HepG2 (cell line): ENCODE data around the gene ADAD2. TPM values are rescaled to one million over a fixed set of nuclear protein-coding genes. Genes with fewer than 3 reads are reported as not detected.

Source experiments
- ATAC-seq: fragments of 200-7000 bp; cut with Tn5 transposase; 3 replicates; pipeline ENCODE4 v1.9.1; 2020; ENCODE audit warnings: mild to moderate bottlenecking, moderate library complexity
- BruUV-seq: library from RNA; stranded (reverse); fragments of 400-500 nt; replicated peaks from 2 replicates; lab custom pipeline; 2021; lab: Mats Ljungman, UMichigan
- CTCF ChIA-PET: fragments of 300-600 bp; formaldehyde crosslinking; extraction: SDS; loops from one replicate; lab custom pipeline; 2021; ENCODE audit warnings: low total read pairs, inconsistent platforms, low intra/inter-chr PET ratio; lab: Yijun Ruan, JAX
- POLR2A ChIA-PET: fragments of 350-600 bp; sonication (Branson Sonifier 250); formaldehyde crosslinking; loops from one replicate; lab custom pipeline; 2020; ENCODE audit warnings: antibody characterized with exemption, inconsistent platforms; lab: Yijun Ruan, JAX
- DNase-seq: peaks from one replicate; pipeline ENCODE4 v3.0.0-alpha.2; 2015; ENCODE audit warnings: low spot score
- FAIRE-seq: peaks from 3 replicates; lab custom pipeline; 2011; peaks lifted over from hg19 to GRCh38; lab: Jason Lieb, UNC
- H2AFZ ChIP-seq: one replicate; pipeline ENCODE4 v1.6.1; 2011; ENCODE audit warnings: low read length, inconsistent platforms
- H3K27ac ChIP-seq: fragments of 300-600 bp; 3 replicates; pipeline ENCODE4 v1.8.0; 2011; ENCODE audit warnings: mixed run types, mild to moderate bottlenecking, mixed read lengths, low read length, inconsistent platforms; ENCODE audit not compliant: insufficient read depth; ENCODE audit errors: extremely low read length
- H3K27me3 ChIP-seq, 2 experiments: fragments of 200-600 bp in 1 of 2; 2 replicates in 1 of 2; 3 replicates in 1 of 2; pipeline versions ENCODE4 v1.6.0 to v1.8.0; 2011; ENCODE audit warnings: low read length in 2 of 2, mild to moderate bottlenecking in 2 of 2, moderate library complexity in 2 of 2, inconsistent platforms in 1 of 2; ENCODE audit not compliant: insufficient read depth in 2 of 2, control insufficient read depth in 1 of 2
- H3K36me3 ChIP-seq, 2 experiments: fragments of 200-600 bp in 1 of 2; replicated peaks in 1 of 2; 2 replicates in 1 of 2; 3 replicates in 1 of 2; pipeline versions ENCODE4 v1.5.1 to v1.8.0; 2011; ENCODE audit warnings: low read length in 2 of 2, inconsistent platforms in 1 of 2; ENCODE audit not compliant: insufficient read depth in 2 of 2, control insufficient read depth in 1 of 2
- H3K4me1 ChIP-seq: 2 replicates; pipeline ENCODE4 v1.5.1; 2012; ENCODE audit warnings: low read length, inconsistent platforms; ENCODE audit not compliant: insufficient read depth
- H3K4me2 ChIP-seq: 2 replicates; pipeline ENCODE4 v1.6.0; 2011; ENCODE audit warnings: low read depth, low read length, inconsistent platforms
- H3K4me3 ChIP-seq, 3 experiments: fragments of 200-600 bp in 1 of 3; sonication (generic), shearing (Covaris generic) in 1 of 3; replicated peaks in 1 of 3; 2 replicates each; pipeline ENCODE4 v1.5.1; 2011 to 2016; ENCODE audit warnings: low read length in 3 of 3, inconsistent platforms in 2 of 3, low read depth in 2 of 3, mild to moderate bottlenecking in 2 of 3, control low read depth in 1 of 3, mixed read lengths in 1 of 3; ENCODE audit not compliant: insufficient read depth in 1 of 3
- H3K79me2 ChIP-seq: one replicate; pipeline ENCODE4 v1.6.1; 2011; ENCODE audit warnings: low read length, inconsistent platforms; ENCODE audit not compliant: insufficient read depth
- H3K9ac ChIP-seq: 2 replicates; pipeline ENCODE4 v1.6.0; 2011; ENCODE audit warnings: mild to moderate bottlenecking, low read depth, low read length, inconsistent platforms; ENCODE audit not compliant: insufficient read depth
- H3K9me3 ChIP-seq: 2 replicates; pipeline ENCODE4 v1.5.1; 2012; ENCODE audit warnings: mild to moderate bottlenecking, low read length
- H4K20me1 ChIP-seq: 2 replicates; pipeline ENCODE4 v1.6.0; 2011; ENCODE audit warnings: inconsistent platforms, mild to moderate bottlenecking, low read length, moderate library complexity; ENCODE audit not compliant: insufficient read depth
- ELF4 ChIP-seq: sonication (generic); formaldehyde crosslinking; IDR thresholded peaks from 2 replicates; pipeline ENCODE4 v1.5.0; 2020; ENCODE audit warnings: missing genetic modification reagents, mild to moderate bottlenecking, moderate library complexity, borderline replicate concordance
- GATAD2A ChIP-seq: IDR thresholded peaks from 2 replicates; pipeline ENCODE4 v1.6.1; 2016
- JARID2 ChIP-seq: sonication (generic); formaldehyde crosslinking; IDR thresholded peaks from 2 replicates; pipeline ENCODE4 v1.8.1; 2023; ENCODE audit warnings: missing genetic modification reagents, inconsistent platforms; ENCODE audit not compliant: insufficient replicate concordance
- KDM4B ChIP-seq: sonication (generic); formaldehyde crosslinking; IDR thresholded peaks from 2 replicates; pipeline ENCODE4 v1.4.0; 2020; ENCODE audit warnings: missing genetic modification reagents
- RERE ChIP-seq: IDR thresholded peaks from 2 replicates; pipeline ENCODE4 v1.6.1; 2016; ENCODE audit warnings: low read depth, missing genetic modification reagents, missing compliant biosample characterization
- SCMH1 ChIP-seq: sonication (generic); formaldehyde crosslinking; IDR thresholded peaks from 2 replicates; pipeline ENCODE4 v1.9.0; 2021; ENCODE audit warnings: missing genetic modification reagents, mild to moderate bottlenecking, borderline replicate concordance
- SRSF9 ChIP-seq: fragments of 200-400 bp; formaldehyde crosslinking; IDR thresholded peaks from 2 replicates; pipeline ENCODE4 v1.6.1; 2018; ENCODE audit warnings: borderline replicate concordance, mild to moderate bottlenecking, low read depth, low read length; ENCODE audit not compliant: insufficient read depth, poor library complexity, severe bottlenecking
- ZBTB42 ChIP-seq: sonication (generic); formaldehyde crosslinking; IDR thresholded peaks from 2 replicates; pipeline ENCODE4 v1.5.0; 2020; ENCODE audit warnings: mild to moderate bottlenecking, missing genetic modification reagents
- ZFP41 ChIP-seq: sonication (generic); formaldehyde crosslinking; IDR thresholded peaks from 2 replicates; pipeline ENCODE4 v1.4.0; 2020; ENCODE audit warnings: mild to moderate bottlenecking, missing genetic modification reagents, borderline replicate concordance
- ZNF562 ChIP-seq: sonication (generic); formaldehyde crosslinking; IDR thresholded peaks from 2 replicates; pipeline ENCODE4 v1.8.0; 2022; ENCODE audit warnings: missing genetic modification reagents, borderline replicate concordance
- ZNF564 ChIP-seq: sonication (generic); formaldehyde crosslinking; IDR thresholded peaks from 2 replicates; pipeline ENCODE4 v1.8.1; 2023; ENCODE audit warnings: mild to moderate bottlenecking, missing genetic modification reagents
- ZNF639 ChIP-seq: conservative IDR thresholded peaks from 2 replicates; pipeline ENCODE4 v1.6.1; 2018; ENCODE audit warnings: missing genetic modification reagents
- ZSCAN9 ChIP-seq: IDR thresholded peaks from 2 replicates; pipeline ENCODE4 v1.6.1; 2016; ENCODE audit warnings: borderline replicate concordance
- WGBS: methylation state at CpG from one replicate; pipeline ENCODE4 v1.1.6; 2017; ENCODE audit warnings: low lambda C conversion rate; 5-methylcytosine and 5-hydroxymethylcytosine counted together
- in situ Hi-C: cut with HindIII; loops from 2 replicates; pipeline ENCODE4 v1.10.0; 2017; ENCODE audit warnings: low pct_unique_long_range_greater_than_20kb; ENCODE audit not compliant: extremely low pct_ligation_motif_present
- intact Hi-C: fragments of 100-400 bp; cut with micrococcal nuclease; formaldehyde crosslinking; loops from one replicate; pipeline ENCODE4 v1.10.0; 2022; ENCODE audit not compliant: unreplicated experiment
- polyA plus RNA-seq, 8 experiments: library from polyadenylated mRNA; depleted of rRNA in 3 of 8; stranded (reverse) in 7 of 8; unstranded in 1 of 8; fragments of >200 nt; fragmentation: Illumina TruSeq in 4 of 8; extraction: Trizol in 4 of 8; gene quantifications; 2 replicates each; pipeline versions ENCODE4 v1.2.1 to v1.2.3, GENCODE V29; 2011 to 2016; ENCODE audit warnings: low read depth in 4 of 8, missing spikeins in 1 of 8, mixed read lengths in 1 of 8; ENCODE audit not compliant: insufficient read depth in 1 of 8
- total RNA-seq, 5 experiments: library from RNA; depleted of rRNA; stranded (reverse); fragments of >200 nt; fragmentation: Illumina TruSeq; extraction: Trizol; gene quantifications; 2 replicates each; pipeline ENCODE4 v1.2.3, GENCODE V29; 2016; ENCODE audit warnings: low read depth in 1 of 5

Gene ADAD2
- total and polyA plus RNA-seq, 2 of the 13 experiments (the other 11 are each of a cell fraction or from before 2014, with no cell fraction given): not detected

- peaks cover 8 to 54% of the 10 kb centered on the region in 2 experiments for H3K27me3 ChIP-seq
- WGBS: 0% methylated on average over 1 of the region's 1 CpG
- ATAC-seq: no peak
- TF ChIP-seq JARID2 (CRISPR knock-in tag) (no peak), ZNF639 (CRISPR knock-in tag) (no peak), ZSCAN9 (no peak), SRSF9 (no peak), ZBTB42 (CRISPR knock-in tag) (no peak), KDM4B (CRISPR knock-in tag) (no peak), ZFP41 (CRISPR knock-in tag) (no peak), ZNF564 (CRISPR knock-in tag) (no peak), ELF4 (CRISPR knock-in tag) (no peak), RERE (CRISPR knock-in tag) (no peak), SCMH1 (CRISPR knock-in tag) (no peak), ZNF562 (CRISPR knock-in tag) (no peak), GATAD2A (no peak)
Observed at GRCh38 chr16:84241778-84242177, 50.8 kb downstream of the ADAD2 start.

More at GRCh38 chr16:84241778-84242177, 50.8 kb downstream of the ADAD2 start:
- Histone ChIP-seq H3K4me2 (no peak overlapping the region), H3K4me3 (no peak overlapping the region), H3K9me3 (no peaks in the 10 kb centered on the region), H3K79me2 (no peaks in the 10 kb centered on the region), H3K9ac (no peak overlapping the region), H3K27ac (no peak overlapping the region), H2AFZ (no peak overlapping the region), H3K4me1 (no peaks in the 10 kb centered on the region), H4K20me1 (no peaks in the 10 kb centered on the region), H3K36me3 (no peaks in the 10 kb centered on the region)
- FAIRE-seq: no peak
- BruUV-seq: no TSS peak
- in situ Hi-C loops (no loop called here), intact Hi-C loops (no loop called here)
- ChIA-PET POLR2A (interaction anchor here (0.7 kb wide), 1 partner anchor 289 kb away, joined by 3 read pairs; no protein-coding TSS in a partner anchor), CTCF (no interaction called here)
- no peak for DNase-seq
